HG03039 (cell line): ENCODE data around the gene HBZ.
"Not testable (repeated sequence)": the region's sequence is repeated elsewhere in the genome, so short reads cannot be mapped to it uniquely, and the experiment has no call there.

Source experiments
- ATAC-seq: cut with Tn5 transposase; IDR thresholded peaks from one replicate; pipeline ENCODE4 v1.9.1; 2021; ENCODE audit warnings: mild to moderate bottlenecking, moderate library complexity; ENCODE audit not compliant: unreplicated experiment

The HBZ gene

DNA sequence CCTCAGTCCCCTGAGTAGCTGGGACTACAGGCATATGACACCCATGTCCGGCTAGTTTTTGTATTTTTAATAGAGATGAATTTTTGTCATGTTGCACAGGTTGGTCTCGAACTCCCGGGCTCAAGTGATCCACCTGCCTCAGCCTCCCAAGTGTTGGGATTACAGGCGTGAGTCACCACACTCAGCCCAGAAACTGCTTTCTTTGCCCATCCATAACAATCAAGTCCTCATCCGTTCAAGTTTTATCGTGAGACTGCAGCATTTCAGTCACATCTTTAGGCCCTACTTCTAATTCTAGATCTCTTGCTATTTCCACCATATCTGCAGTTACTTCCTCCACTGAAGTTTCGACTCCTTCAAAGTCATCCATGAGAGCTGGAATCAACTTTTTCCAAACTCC is 20.3 kb upstream of the HBZ start:
- no peak for ATAC-seq

DNA sequence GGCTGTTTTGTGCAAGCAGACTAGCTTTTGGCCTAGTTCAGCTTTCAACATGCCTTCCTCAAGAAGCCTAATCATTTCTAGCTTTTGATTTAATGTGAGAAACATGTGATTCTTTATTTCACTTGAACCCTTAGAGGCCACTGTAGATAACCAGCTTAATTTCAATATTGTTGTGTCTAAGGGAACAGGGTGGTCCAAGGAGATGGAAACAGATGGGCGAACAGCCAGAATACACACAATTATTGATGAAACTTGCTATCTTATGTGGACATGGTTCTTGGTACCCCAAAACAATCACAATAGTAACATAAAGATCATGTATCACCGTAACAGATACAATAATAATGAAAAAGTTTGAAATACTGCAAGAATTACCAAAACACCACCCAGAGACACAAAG is 18.7 kb upstream of the HBZ start:
- ATAC-seq, result no peak

DNA sequence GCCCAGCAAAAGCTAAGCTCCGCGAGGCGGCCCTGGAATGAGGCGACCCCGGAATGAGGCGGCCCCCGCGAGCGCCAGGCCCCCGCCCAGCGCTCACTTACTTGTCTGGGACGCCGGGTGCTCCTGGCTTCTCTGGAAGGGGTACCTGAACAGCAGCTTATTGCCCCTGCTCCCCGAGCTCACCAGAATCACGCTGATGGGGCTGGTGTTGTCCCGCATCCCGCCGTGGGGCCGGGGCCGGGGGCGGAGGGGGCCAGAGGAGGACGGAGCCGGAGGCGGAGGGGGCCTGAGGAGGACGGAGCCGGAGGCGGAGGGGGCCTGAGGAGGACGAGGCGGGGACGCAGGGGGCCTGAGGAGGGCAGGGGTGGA is 14.4 kb upstream of the HBZ start:
- ATAC-seq, result no peak

DNA sequence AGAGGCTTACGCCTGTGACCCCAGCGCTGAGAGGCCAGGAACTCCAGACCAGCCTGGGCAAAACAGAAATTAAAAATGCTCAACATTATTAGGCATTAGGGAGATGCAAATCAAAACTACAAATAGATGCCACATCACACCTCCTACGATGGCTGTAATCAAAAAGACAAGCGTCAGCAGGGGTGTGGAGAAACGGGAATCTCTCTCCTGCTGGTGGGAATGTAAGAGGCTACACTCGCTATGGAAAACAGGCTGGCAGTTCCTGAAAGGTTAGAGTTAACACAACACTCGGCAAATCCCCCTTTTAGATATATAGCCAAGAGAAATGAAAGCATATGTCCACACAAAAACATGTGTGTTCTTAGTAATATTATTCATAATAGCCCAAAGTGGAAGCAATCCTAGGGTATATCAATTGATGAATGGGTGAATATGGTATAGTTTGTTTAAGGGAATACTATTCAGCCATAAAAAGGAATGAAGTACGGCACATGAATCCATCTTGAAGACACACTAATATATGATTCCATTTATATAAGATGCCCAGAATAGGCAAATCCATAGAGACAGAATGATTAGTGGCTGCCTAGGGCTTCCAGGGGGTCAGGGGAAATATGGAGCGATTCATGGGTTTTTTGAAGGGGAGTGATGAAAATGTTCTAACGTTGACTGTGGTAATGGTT is 12.1 kb upstream of the HBZ start:
- ATAC-seq, result no peak

DNA sequence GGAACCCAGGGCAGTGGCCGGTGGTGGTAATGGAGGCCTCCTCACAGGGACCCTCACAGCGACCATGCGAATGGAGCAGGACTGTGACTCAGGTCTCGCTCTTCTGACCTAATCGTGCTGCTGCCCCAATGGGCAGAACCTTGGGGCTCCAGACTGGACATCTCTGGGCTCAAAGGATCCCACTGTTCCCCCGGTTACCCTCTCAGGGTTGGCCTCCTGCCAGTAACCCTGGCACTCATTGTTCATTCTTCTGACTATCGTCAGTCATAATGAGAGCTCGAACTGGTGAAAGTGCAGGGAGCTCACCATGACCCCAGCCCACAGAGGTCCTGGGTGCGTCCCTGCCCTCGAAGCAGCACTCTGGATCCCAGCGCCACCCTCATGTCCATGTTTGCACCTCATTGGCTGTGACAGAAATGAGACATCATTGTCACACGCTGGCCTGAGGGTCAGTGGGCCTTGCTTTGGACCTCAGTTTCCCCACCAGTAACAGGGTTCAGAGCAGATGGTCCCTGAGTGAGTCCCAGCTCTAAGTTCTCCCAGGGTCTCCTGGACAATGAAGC is 10.0 kb upstream of the HBZ start:
- ATAC-seq, result no peak

DNA sequence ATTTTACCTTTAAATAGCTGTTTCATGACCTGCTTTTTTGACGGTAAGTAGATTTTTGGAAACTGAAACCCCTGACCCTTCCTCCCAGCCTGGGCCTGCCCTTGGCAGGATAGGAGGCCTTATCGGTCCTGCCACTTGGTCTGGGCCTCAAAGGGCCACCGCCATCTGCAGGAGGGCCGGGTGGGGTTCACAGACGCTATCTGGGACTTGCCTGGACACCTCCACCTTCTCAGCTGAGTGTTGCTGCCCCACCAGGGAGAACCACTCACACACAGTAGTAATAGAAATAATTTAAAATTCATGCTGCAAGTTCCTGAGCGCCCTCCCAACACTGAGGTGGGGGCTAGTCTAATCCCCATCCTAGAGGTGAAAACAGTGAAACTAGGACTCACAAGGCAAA is 9.4 kb upstream of the HBZ start:
- ATAC-seq, result no peak

DNA sequence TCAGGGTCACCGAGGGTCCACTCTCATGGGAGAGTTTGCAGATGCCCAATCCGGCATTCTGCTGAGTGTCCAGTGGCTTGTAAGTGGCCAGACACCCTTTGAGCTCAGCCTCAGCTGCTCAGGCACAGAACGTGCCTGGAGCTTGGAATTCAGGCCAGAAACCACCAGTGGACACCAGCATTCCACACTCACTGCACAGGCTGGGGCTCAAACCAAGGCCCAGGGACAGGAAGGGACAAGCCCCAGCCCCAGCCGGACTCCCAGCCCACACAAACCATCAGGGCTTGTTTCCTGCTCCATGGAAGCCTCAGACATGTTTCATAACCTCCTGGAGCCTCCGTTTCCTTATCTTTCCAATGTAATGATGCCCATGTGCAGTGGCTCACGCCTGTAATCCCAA is 9.0 kb upstream of the HBZ start:
- no peak for ATAC-seq

DNA sequence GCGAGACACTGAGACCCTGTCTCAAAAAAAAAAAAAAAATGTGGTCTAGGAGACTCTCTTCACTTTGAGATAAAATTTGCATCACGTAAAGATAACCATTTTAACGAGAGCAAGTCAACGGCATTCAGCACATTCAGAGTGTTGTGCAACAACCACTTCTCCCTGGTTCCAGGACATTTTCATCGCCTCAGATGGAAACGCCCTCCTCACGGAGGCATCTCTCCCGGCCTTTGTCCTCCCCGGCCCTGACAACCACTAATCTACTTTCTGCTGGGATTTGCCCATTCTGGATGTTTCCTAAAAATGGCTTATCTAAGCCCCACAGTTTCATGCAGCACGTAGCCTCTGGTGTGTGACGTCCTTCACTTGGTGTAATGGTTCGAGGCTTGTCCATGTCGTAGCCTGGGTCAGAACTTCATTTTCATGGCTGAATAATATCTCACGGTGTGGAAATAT is 7.6 kb upstream of the HBZ start:
- ATAC-seq, result no peak

DNA sequence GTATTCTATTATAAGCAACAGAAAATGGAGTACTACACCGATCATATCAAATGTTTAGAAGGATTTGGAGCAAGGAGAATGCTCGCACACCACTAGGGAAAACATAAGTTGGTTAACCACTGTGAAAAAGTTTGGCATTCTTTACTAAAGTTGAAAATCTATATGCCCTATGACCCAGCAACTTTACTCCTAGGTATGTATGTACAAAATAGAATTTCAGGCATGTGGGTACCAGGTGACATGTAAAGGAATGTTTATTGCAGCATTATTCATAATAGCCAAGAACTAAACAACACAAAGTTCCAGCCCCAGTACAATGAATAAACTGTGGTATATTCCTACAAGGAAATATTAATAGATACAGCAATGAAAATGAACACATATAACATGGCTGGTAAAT is 5.8 kb upstream of the HBZ start:
- ATAC-seq, result no peak

DNA sequence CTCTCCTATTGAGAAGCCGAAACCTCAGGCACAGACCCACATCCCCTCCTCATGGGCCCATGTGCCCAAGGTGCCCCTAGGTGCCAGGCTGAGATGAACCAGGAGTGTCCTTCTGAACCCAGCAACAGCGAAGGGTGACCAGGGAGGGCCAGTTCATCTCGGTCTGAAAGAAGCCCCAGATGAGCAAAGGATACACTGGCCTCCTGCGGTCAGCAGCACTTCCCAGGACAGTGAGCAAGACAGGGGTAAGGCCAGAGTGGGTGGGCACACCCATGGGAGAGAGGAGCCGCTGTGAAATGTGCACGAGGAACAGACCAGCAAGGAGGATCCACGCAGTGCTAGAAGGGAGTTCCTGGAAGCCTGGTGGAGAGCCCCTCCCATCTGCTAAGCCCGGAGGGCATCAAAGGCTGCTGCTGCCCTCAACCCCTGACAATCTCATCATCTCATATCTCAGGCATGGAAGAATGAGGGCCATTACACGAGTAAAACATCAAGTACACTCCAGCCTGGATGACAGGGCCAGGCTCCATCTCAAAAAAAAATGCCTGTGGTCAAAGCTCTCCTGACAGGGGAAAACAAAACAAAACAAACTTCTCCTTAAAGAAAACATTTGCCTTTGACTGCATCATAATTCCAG is 3.3 kb upstream of the HBZ start:
- no peak for ATAC-seq

DNA sequence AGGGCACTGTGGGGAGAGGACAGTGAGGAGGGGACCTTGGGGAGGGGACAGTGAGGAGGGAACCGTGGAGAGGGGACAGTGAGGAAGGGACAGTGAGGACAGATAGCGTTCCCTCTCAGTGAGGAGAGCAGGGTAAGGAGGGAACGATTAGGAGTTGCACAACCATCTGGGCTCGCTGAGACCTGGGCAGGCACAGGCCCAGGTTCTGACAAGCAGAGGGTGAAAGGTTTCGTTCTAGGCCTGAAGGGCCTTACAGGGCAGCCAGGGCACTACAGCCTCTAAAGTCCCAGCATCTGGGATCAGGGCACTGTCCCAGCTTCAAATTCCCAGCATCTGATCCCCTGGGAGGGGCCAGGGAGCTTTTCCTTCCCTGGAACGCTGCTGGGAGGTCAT is 681 bp downstream of the HBZ start:
- not testable (repeated sequence) for ATAC-seq

DNA sequence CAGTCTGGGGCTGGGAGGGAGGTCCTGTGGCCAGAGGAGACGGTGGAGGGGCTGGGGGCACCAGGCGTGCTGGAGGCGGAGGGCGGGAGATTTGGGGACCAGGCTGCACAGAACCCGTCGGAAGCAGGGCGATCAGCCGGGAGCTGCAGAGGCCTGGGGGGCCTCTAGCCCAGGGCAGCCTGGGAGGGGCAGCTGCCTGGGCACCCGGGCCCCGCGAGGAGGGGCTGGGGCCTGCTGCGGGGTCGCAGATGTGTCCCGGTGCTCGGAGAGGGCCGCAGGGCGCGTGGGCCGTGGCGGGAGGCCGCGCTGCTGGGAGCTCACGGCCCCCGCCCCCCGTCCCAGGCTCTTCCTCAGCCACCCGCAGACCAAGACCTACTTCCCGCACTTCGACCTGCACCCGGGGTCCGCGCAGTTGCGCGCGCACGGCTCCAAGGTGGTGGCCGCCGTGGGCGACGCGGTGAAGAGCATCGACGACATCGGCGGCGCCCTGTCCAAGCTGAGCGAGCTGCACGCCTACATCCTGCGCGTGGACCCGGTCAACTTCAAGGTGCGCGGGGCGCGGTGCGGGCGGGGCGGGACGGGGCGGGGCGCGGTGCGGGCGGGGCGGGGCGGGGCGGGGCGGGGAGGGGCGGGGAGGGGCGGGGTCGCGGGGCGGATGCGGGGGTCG is 1.2 kb downstream of the HBZ start:
- ATAC-seq, result not testable (repeated sequence)

DNA sequence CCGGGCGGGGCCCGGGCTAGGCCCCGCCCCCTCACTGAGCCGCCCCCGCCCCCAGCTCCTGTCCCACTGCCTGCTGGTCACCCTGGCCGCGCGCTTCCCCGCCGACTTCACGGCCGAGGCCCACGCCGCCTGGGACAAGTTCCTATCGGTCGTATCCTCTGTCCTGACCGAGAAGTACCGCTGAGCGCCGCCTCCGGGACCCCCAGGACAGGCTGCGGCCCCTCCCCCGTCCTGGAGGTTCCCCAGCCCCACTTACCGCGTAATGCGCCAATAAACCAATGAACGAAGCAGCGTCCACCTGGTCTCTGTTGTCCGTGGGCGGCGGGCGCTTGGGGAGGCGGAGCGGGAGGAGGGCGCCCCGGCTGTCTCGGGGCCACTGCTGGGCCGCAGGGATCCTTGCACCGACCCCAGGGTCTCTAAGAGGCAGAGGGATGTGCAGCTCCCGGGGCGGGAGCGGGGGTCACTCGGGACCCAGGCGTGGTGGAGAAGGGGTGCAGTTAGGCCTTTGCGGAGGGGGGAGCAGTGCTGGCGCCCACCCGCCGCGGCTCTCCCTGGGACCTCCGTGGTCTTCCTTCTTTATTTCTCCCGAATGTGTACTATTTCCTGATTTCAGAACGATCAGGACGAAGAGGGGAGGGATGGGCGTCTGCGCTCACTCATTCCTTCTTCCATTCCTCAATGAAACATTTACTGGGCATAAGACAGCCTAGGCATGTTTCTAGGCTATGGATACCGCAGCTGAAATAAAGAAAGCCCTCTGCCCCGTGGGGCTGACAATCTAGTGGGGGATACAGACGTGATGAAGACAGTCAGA is 2.0 kb downstream of the HBZ start:
- no peak for ATAC-seq

DNA sequence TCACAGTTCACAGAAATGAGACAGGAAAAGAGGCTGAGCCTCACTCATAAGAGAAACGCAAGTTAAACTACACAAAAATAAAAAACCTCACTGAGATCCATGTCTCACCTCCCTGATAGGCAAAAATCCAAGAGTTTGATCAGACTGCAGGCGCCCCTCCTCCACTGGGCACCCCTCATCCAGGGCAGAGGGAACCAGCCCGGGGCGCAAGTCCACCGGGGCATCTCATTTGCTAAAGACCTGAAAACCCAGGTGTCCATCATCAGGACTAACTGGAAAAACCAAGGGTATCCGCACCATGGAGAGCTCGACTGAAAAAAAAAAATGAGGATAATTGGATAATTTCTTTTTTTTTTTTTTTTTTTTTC is 2.6 kb downstream of the HBZ start:
- ATAC-seq, result no peak

DNA sequence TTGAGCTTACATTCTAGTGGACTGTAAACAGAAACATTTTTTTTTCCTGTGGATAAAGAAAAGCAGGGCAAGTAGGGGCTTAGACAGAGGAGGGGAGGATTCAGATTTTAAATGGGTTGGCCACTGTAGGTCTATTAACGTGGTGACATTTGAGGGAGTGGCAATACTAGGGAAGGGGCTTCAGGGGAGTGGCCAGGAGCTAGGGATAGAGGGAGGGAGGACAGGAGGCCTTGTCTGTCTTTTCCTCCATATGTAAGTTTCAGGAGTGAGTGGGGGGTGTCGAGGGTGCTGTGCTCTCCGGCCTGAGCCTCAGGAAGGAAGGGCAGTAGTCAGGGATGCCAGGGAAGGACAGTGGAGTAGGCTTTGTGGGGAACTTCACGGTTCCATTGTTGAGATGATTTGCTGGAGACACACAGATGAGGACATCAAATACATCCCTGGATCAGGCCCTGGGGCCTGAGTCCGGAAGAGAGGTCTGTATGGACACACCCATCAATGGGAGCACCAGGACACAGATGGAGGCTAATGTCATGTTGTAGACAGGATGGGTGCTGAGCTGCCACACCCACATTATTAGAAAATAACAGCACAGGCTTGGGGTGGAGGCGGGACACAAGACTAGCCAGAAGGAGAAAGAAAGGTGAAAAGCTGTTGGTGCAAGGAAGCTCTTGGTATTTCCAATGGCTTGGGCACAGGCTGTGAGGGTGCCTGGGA is 6.8 kb downstream of the HBZ start:
- ATAC-seq, result no peak

DNA sequence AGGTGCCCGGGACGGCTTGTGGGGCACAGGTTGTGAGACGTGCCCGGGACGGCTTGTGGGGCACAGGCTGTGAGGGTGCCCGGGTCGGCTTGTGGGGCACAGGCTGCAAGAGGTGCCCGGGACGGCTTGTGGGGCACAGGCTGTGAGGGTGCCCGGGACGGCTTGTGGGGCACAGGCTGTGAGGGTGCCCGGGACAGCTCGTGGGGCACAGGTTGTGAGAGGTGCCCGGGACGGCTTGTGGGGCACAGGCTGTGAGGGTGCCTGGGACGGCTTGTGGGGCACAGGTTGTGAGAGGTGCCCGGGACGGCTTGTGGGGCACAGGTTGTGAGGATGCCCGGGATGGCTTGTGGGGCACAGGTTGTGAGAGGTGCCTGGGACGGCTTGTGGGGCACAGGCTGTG is 7.8 kb downstream of the HBZ start:
- not testable (repeated sequence) for ATAC-seq

DNA sequence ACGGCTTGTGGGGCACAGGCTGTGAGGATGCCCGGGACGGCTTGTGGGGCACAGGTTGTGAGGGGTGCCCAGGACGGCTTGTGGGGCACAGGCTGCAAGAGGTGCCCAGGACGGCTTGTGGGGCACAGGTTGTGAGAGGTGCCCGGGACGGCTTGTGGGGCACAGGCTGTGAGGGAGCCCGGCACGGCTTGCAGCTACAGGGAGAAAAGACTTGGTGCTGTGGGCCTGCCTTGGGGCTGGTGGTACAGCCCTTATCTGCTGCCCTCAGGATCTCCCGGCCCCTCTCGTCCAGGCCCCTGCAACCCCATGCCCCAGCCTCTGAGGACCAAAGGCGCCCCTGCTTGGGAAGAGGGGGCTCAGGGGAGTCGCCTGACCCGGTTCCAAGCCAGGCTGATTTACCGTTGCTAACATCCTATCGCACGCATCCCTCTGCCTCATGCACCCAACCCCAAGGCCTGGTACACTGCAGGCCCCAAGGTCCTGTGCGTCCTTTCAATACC is 8.3 kb downstream of the HBZ start:
- ATAC-seq, result no peak

DNA sequence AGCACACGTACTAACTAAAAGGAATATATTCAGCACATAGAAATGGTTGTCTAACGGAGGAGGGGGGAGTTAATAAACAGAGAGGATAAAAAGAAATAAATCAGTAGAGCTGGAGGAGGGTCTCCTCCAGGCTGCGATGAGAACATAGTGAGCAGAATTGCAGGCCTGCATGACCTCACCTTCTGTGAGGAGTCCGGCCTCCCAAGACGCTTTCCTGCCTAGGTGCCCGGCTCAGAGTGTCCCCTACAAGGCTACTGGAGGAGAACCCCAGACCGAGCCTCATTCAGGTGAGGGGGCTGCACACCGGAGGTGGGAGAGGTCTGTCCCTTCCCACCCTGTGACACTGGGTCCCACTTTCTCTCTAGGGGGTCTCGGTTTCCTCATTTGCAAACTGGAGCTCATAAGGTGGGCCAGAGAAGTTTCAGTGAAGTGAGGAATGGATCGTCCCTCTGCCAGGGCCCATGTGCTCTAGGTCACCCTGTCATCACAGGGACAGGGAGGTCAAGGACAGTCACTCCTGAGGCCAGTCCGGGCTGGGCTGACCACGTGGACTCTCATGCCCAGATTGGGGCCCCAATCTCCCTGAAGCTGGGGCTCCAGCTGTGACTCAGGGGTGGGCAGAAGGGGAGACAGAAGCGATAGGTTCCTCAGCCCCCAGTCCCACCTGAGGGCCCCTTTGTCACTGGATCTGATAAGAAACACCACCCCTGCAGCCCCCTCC is 10.0 kb downstream of the HBZ start:
- ATAC-seq, result no peak

DNA sequence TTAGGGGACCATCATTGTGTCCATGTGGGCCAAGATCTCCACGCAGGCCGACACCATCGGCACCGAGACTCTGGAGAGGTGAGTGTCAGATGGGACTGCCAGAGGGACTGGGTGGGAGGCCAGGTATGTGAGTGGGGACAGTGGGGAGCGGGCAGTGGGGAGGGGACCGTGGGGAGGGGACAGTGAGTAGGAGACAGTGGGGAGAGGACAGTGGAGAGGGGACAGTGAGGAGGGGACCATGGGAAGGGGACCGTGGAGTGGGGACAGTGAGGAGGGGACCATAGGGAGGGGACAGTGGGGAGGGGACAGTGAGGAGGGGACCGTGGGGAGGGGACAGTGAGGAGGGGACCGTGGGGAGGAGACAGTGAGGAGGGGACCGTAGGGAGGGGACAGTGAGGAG is 10.7 kb downstream of the HBZ start:
- ATAC-seq, result not testable (repeated sequence)

DNA sequence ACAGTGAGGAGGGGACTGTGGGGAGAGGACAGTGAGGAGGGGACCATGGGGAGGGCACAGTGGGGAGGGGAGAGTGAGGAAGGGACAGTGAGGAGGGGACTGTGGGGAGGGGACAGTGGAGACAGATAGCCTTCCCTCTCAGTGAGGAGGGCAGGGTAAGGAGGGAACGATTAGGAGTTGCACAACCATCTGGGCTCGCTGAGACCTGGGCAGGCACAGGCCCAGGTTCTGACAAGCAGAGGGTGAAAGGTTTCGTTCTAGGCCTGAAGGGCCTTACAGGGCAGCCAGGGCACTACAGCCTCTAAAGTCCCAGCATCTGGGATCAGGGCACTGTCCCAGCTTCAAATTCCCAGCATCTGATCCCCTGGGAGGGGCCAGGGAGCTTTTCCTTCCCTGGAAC is 11.3 kb downstream of the HBZ start:
- ATAC-seq, result not testable (repeated sequence)
